GM21390 (cell line): Measurements from ENCODE around the gene CFAP69.
"Not testable (repeated sequence)": the region's sequence is repeated elsewhere in the genome, so short reads cannot be mapped to it uniquely, and the experiment has no call there.

Source experiments
- ATAC-seq: cut with Tn5 transposase; IDR thresholded peaks from one replicate; pipeline ENCODE4 v1.9.1; 2021; ENCODE audit not compliant: unreplicated experiment

The CFAP69 gene

DNA sequence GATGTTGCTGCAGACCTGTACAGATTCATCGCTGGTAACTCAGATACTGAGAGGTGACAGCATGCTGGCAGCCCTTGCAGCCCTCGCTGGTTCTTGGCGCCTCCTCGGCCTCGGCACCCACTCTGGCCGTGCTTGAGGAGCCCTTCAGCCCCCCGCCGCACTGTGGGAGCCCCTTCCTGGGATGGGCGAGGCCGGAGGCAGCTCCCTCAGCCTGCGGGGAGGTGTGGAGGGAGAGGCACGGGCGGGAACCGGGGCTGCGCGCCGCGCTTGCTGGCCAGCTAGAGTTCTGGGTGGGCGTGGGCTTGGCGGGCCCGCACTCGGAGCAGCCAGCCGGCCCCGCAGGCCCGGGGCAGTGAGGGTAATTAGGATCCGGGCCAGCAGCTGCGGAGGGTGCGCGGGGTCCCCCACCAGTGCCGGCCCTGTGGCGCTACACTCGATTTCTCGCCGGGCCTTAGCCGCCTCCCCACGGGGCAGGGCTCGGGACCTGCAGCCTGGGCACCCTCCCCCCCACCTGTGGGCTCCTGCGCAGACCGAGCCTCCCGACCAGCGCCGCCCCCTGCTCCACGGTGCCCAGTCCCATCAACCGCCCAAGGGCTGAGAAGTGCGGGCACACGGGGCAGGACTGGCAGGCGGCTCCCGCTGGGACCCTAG, 89.3 kb downstream of the CFAP69 start:
- ATAC-seq: no peak

DNA sequence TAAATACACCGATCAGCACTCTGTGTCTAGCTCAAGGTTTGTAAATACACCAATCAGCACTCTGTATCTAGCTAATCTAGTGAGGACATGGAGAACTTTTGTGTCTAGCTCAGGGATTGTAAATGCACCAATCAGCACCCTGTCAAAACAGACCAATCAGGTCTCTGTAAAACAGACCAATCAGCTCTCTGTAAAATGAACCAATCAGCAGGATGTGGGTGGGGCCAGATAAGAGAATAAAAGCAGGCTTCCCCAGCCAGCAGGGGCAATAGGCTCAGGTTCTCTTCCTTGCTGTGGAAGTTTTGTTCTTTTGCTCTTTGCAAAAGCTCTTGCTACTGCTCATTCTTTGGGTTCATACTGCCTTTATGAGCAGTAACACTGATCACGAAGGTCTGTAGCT, 90.0 kb downstream of the CFAP69 start:
- not testable (repeated sequence) for ATAC-seq

DNA sequence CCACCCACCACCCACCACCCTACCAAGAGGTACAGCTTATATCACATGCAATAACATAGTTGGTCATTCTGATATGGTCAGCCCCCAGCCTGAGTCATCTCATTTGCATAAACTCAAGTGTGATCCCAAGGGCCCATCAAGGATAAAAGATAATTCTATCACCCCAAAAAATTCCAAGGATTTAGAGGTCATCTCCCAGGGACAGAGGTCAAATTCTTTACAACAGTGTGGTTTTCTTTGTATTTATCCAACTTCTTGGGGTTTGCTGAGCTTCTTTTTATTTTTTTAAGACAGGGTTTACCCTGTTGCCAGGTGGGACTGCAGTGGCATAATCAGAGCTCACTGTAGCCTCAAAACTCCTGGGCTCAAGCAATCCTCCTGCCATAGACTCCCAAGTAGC, 92.1 kb downstream of the CFAP69 start:
- ATAC-seq: no peak

DNA sequence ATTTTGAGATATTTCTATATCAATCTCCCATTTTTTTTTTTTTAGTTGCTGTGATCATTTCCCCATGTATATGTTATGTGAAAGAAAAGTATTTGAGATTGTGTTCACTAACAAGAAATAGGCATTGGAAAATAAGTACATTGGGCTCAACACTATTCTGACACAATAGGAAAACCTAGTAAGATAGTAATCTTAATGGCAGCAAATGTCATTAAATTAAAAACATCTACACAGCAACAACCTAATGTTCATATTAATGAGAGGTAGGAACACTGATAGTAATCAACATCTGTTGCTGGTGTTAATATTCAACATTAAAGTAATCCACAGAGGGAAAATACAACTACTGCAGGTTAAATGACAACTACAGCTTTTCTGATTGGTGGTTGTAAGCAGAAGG, 100.0 kb downstream of the CFAP69 start:
- no peak for ATAC-seq

DNA sequence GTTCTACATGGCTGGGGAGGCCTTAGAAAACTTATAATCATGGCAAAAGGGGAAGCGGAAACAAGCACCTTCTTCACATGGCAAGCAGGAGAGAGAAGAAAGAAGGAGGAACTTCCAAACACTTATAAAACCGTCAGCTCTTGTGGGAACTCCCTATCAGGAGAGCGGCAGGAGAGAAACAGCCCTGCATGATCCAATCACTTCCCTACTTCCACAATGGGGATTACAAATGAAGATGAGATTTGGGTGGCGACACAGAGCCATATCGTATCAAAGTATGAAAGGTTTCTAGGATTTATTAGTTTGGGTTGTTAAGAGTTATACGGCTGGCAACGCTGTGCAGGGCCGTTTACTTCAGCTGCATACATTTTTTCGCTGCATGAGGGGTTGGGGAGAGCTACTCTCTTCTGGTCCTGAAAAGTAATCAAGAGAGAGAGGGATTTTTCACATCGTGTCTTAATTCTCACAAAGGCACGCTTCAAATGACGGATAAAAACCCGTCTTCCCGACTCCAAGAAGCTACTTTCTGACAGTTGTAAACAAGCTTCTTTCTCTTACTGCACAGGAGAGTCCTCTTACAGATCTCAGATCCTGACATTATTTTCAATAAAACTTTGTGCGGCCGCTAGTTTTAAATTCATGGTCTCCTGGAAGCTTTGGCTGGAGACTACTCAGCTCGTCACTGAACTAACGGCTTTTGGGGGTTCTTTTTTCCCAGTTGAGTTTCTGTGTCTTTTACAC, 100.8 kb downstream of the CFAP69 start:
- ATAC-seq: peak; percentile 21

DNA sequence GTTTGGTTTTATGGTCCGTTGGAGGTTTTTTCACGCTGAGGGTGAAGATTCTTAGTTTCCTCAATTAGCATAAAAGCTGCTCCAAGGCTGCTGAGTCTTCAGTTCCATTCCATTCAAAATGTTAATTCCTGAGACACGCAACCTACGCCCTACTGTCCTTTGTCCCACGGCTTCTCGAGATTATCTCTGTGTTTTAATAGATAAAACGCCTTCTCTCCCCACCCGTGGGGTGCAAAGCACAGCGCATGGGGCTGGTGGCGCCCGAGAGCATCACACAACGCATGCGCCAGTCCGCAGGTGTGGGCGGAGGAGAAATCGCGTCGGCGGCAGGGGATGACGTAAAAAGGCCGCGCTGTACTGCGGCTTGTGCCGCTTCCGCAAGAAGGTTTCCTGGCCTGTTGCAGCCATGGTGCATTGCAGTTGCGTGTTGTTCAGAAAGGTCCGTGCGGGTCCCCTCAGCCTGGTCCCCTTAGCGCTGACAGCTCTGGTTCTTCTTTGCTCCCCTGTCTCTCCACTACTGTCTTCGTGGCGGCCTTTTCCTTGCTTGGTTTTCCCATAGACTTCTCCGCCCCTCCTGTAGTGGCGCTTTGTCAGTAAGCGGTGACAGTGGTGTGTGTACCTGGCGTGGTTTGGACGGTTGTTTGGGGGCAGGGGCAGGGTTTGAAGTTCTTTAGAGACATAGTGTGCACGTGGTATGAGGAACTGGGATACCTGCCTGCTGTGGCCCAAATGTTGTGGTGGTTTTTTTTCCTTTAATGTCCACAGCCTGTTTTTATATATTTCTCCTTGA, 101.6 kb downstream of the CFAP69 start, which contains the start of gene GTPBP10:
Gene GTPBP10 (plus strand): TSS at position 381 of the 790 bp plus-strand sequence. CDS start 26 bp downstream, at position 407.
- ATAC-seq: peak; percentile 89

DNA sequence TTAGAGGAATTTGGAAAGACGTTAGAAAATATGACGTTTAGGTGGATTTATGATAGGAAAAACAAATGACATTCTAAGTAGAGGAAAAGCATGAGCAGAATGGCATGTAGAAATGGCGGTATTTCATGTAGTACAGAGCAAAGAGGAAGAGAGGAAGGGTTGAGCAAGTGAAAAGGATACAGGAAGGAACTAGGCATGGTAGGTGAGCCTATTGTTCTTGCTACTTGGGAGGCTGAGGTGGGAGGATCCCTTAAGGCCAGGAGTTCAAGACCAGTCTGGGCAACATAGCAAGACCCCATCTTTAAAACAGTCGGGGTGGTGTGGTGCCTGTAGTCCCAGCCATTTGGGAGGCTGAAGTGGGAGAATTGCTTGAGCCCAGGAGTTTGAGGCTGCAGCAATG, 102.8 kb downstream of the CFAP69 start:
- no peak for ATAC-seq

DNA sequence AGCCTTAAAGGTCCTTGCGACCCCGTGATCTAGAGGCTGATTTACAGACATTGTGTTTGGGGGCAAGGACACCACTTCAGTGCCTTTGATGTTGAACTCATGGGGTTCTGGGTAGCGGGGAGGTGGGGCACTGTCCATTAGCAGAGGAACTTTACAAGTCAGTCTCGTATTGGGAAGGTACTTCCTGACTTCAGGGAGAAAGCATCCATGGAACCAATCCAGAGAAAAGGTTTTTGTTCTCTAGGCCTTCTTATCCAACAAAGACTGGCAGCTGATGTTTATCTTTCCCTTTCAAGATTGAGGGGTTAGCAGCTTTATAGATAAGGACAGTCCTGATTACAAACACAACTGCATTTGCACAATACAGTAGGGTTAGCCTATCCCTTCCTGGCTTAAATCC, 104.3 kb downstream of the CFAP69 start:
- ATAC-seq: no peak

DNA sequence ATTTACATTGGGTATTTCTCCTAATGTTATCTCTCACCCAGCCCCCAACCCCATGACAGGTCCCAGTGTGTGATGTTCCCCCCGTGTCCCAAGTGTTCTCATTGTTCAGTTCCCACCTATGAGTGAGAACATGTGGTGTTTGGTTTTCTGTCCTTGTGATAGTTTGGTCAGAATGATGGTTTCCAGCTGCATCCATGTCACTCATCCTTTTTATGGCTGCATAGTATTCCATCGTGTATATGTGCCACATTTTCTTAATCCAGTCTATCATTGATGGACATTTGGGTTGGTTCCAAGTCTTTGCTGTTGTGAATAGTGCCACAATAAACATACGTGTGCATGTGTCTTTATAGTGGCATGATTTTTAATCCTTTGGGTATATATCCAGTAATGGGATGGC, 105.1 kb downstream of the CFAP69 start:
- ATAC-seq: not testable (repeated sequence)

DNA sequence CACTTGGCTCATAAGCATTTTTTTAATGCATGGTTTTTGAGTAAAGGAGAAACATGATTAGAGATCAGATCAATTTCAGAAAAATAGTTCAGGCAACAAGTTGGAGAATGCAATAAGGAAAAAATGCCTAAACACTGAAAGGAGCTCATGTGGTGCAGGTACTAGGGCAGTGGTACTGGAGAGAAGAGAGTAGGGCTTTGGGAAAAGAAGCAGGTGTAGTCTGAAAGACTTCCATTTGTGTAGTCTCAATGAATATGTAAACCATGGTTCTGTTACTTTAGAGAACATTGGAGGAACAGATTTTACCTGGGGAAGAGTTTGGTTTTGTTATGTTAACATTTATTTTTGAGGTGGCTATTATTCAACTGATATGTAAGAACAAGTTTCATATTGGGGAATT, 107.0 kb downstream of the CFAP69 start:
- no peak for ATAC-seq
